Naive thymus-derived CD8-positive, alpha-beta T cell (primary cell): ENCODE results near the gene ITPRID1. TPM values are rescaled to one million over a fixed set of nuclear protein-coding genes. Genes with fewer than 3 reads are reported as not detected.
"Not testable (repeated sequence)": the region's sequence is repeated elsewhere in the genome, so short reads cannot be mapped to it uniquely, and the experiment has no call there.

Experiments used
- ATAC-seq, 2 donors: fragments of 150-1000 bp; cut with Tn5 transposase in 1 of 2; sonication (Bioruptor Pico), chemical (Tn5 transposase) in 1 of 2; 1 replicate in 1 of 2; 2 replicates in 1 of 2; pipeline ENCODE4 v1.10.0; 2021; ENCODE audit warnings: mild to moderate bottlenecking in 2 of 2, moderate library complexity in 2 of 2
- POLR2A ChIA-PET: fragments of 350-600 bp; sonication (Branson Sonifier 250); formaldehyde crosslinking; loops from one replicate; lab custom pipeline; 2021; ENCODE audit warnings: antibody characterized with exemption; lab: Charles Lee
- DNase-seq, 10 donors: peaks; one replicate each; pipeline versions ENCODE4 v3.0.0 to v3.0.0-alpha.2; 2020 to 2022
- H3K27ac Mint-ChIP-seq, 10 donors: one replicate each; pipeline ENCODE4 v1.8.0; 2020 to 2022; ENCODE audit warnings: mild to moderate bottlenecking in 10 of 10, mixed read lengths in 10 of 10, moderate library complexity in 4 of 10, inconsistent platforms in 1 of 10
- H3K27me3 Mint-ChIP-seq, 5 donors: one replicate each; pipeline ENCODE4 v1.8.0; 2021 to 2022; ENCODE audit warnings: mixed read lengths in 5 of 5
- H3K36me3 Mint-ChIP-seq, 3 donors: one replicate each; pipeline ENCODE4 v1.8.0; 2020 to 2022; ENCODE audit warnings: mixed read lengths in 3 of 3, mild to moderate bottlenecking in 2 of 3, inconsistent platforms in 1 of 3
- H3K4me1 Mint-ChIP-seq, 4 donors: one replicate each; pipeline ENCODE4 v1.8.0; 2021 to 2022; ENCODE audit warnings: mixed read lengths in 4 of 4
- H3K4me3 Mint-ChIP-seq, 10 donors: one replicate each; pipeline ENCODE4 v1.8.0; 2020 to 2022; ENCODE audit warnings: mild to moderate bottlenecking in 10 of 10, mixed read lengths in 10 of 10, moderate library complexity in 6 of 10, inconsistent platforms in 1 of 10
- H3K9me3 Mint-ChIP-seq, 9 donors: one replicate each; pipeline ENCODE4 v1.8.0; 2020 to 2022; ENCODE audit warnings: mixed read lengths in 9 of 9, mild to moderate bottlenecking in 3 of 9, inconsistent platforms in 1 of 9, moderate library complexity in 1 of 9
- polyA plus RNA-seq, 3 donors: library from polyadenylated mRNA; unstranded; fragments of 300-500 nt; fragmentation: Illumina TruSeq; gene quantifications; one replicate each; pipeline ENCODE4 v1.2.3, GENCODE V29; 2021
- total RNA-seq, 8 experiments: library from RNA in 2 of 8; stranded (reverse) in 2 of 8; gene quantifications; one replicate each; pipeline ENCODE4 v1.2.3 and lab custom pipeline; 2021 to 2026

ITPRID1 gene
- total RNA-seq, result not detected
- polyA plus RNA-seq, result not detected
- total RNA-seq (lab: John Stamatoyannopoulos, UW), result 0 to 0.09 (median 0) reads per million in 6 experiments

DNA sequence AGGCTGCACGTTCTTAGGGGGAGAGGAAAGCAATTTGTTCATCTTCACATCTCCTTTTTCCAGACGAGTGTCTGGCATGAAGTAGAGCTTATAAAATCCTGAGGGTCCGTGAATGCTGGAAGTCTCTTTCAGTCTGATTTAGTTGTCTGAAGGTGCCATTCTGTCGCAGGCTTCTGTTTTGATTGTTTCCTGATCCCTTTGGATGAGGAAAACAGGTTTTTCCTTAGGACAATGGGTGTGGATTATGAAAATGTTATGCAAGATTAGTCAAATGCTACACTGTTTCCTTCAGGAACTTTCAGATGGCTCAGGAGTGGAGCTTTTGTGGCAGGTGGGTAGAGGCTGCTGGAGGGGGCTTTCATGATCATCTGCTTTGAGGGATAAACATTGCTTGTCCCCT is at the start of gene ITPRID1:
ITPRID1 (plus strand) TSS at position 301 of the 400 bp plus-strand sequence. CDS start 38,935 bp downstream, outside the sequence.
- POLR2A ChIA-PET, result no interaction called here
- peaks cover 0 to 2% (median 0%) of the 10 kb centered on the region in 3 donors for H3K36me3 Mint-ChIP-seq
- peaks cover 0 to 20% (median 7%) of the 10 kb centered on the region in 9 donors for H3K9me3 Mint-ChIP-seq
- peaks cover 0 to 2% (median 0%) of the 10 kb centered on the region in 4 donors for H3K4me1 Mint-ChIP-seq
- H3K4me3 Mint-ChIP-seq, result no peak within 1 kb of the TSS
- no peak within 1 kb of the TSS for H3K27ac Mint-ChIP-seq
- peaks cover 0 to 2% (median 0%) of the 10 kb centered on the region in 5 donors for H3K27me3 Mint-ChIP-seq
- DNase-seq (no peak), ATAC-seq (no peak)

DNA sequence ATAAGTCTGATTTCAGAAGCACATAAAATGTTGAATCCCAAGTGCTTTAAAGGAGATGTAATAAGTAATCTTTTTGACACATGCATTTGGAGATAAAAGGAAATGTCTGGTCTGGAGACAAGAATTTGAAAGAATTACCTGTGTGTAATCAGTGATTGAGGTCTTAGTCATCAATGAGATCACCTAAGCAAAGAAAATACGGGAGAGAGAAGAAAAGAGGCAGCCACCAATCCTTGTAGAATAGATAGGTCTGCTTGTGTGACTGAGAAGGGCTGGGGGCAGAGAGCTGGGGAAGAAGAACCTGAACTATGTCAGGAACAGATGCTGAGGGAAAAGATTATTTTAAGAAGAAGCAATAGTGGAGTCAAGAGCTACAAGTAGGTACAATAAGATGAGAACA is 49.3 kb upstream of the ITPRID1 start:
- Mint-ChIP-seq H3K27me3 (peaks cover 0 to 26% (median 0%) of the 10 kb centered on the region in 5 donors), H3K9me3 (peaks cover 0 to 18% (median 3%) of the 10 kb centered on the region in 9 donors), H3K36me3 (no peaks in the 10 kb centered on the region), H3K4me3 (no peak overlapping the region), H3K4me1 (no peaks in the 10 kb centered on the region), H3K27ac (no peak overlapping the region)
- ATAC-seq (no peak), DNase-seq (no peak)
- POLR2A ChIA-PET, result no interaction called here

DNA sequence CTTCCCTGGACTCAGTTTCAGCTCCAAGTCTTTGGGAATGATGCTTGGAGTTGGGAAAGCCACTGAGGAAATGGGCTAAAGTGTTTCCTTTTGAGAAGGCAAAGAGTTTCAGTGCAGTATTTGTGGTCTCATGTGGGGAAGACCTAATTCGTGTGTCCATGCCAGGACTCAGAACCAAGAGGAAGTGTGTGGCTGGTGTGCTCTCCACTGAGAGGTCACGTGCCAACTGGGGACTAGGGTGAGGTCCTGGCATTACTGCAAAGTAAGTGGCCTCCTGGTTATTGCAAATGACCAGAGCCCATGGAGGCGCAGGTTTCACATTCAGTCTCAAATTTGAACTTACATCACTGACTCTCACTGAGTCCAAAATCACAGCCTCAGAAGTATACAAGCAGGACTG is 48.6 kb upstream of the ITPRID1 start:
- Mint-ChIP-seq H3K4me3 (no peak overlapping the region), H3K27me3 (peaks cover 0 to 29% (median 0%) of the 10 kb centered on the region in 5 donors), H3K36me3 (no peaks in the 10 kb centered on the region), H3K27ac (no peak overlapping the region), H3K9me3 (peaks cover 0 to 18% (median 3%) of the 10 kb centered on the region in 9 donors), H3K4me1 (no peaks in the 10 kb centered on the region)
- POLR2A ChIA-PET, result no interaction called here
- DNase-seq (no peak), ATAC-seq (no peak)

DNA sequence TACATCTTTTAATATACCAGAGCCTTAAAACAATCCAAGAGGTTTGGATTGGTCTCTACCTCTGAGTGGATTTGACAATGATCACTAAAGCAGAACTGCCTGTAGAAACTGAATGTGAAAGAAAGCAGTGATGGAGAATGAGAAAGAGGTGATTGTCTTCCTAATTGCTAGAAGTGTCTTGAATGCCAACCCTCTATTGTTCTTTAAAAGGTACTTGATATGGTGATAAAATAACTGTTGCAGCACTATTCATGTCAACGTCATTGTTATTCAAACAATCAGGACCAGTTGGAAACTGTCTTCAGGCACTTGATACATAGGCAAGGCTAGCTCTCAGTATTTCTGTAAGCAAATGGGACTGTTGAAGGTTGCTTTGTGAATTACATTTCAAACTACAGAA is 47.9 kb upstream of the ITPRID1 start:
- Mint-ChIP-seq H3K27me3 (peaks cover 0 to 30% (median 0%) of the 10 kb centered on the region in 5 donors), H3K4me3 (no peak overlapping the region), H3K36me3 (no peaks in the 10 kb centered on the region), H3K9me3 (peaks cover 0 to 18% (median 3%) of the 10 kb centered on the region in 9 donors), H3K27ac (no peak overlapping the region), H3K4me1 (no peaks in the 10 kb centered on the region)
- no peak for DNase-seq
- ATAC-seq, result no peak
- POLR2A ChIA-PET, result no interaction called here

DNA sequence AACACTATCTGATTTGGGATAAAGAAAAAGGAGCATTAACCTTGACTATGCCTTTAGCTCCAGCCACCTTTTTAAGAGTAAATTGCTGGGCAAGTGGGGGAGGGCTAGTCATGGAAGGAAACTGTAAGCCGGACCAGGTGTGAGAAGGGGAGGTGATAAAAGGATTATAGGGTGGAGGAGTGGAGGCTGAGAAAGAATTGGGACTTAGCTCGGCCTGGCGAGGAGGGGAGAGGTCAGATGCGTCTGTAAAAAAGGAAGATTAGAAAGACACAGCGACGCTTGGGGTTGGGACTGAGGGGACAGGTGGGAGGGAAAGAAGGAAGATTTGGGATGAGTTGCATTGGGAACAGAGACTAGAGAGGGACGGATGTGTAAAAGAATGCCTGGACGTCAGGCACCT is 43.0 kb upstream of the ITPRID1 start:
- DNase-seq, POLR2A ChIA-PET, H3K36me3 Mint-ChIP-seq, H3K4me1 Mint-ChIP-seq, H3K27ac Mint-ChIP-seq, H3K4me3 Mint-ChIP-seq, H3K9me3 Mint-ChIP-seq, ATAC-seq: not testable (repeated sequence)
- H3K27me3 Mint-ChIP-seq, result peaks cover 0 to 24% (median 2%) of the 10 kb centered on the region in 5 donors

DNA sequence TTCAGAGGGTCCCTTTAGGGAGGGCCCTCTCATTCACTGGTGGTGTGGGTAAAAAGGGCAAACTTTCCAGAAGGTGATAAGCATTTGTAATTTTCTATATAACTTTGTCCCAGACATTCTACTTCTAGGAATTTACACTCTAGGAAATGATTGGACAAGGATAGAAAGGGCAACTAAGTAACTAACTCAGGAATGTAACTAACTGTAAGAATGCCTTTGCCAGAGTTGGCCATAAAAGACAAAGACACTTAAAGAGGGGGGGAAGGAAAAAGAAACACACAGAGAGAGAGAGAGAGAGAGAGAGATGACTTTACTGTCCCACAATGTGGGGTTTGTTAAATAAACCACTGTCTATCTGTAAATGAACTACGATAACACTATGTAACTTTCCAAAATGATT is 38.5 kb upstream of the ITPRID1 start:
- ATAC-seq, result no peak
- peaks cover 0 to 3% (median 0%) of the 10 kb centered on the region in 4 donors for H3K4me1 Mint-ChIP-seq
- POLR2A ChIA-PET, result no interaction called here
- H3K4me3 Mint-ChIP-seq, result no peak overlapping the region
- H3K27me3 Mint-ChIP-seq, result peaks cover 0 to 4% (median 0%) of the 10 kb centered on the region in 5 donors
- no peaks in the 10 kb centered on the region for H3K36me3 Mint-ChIP-seq
- DNase-seq, result no peak
- no peak overlapping the region for H3K27ac Mint-ChIP-seq
- H3K9me3 Mint-ChIP-seq, result peaks cover 0 to 2% (median 0%) of the 10 kb centered on the region in 9 donors

DNA sequence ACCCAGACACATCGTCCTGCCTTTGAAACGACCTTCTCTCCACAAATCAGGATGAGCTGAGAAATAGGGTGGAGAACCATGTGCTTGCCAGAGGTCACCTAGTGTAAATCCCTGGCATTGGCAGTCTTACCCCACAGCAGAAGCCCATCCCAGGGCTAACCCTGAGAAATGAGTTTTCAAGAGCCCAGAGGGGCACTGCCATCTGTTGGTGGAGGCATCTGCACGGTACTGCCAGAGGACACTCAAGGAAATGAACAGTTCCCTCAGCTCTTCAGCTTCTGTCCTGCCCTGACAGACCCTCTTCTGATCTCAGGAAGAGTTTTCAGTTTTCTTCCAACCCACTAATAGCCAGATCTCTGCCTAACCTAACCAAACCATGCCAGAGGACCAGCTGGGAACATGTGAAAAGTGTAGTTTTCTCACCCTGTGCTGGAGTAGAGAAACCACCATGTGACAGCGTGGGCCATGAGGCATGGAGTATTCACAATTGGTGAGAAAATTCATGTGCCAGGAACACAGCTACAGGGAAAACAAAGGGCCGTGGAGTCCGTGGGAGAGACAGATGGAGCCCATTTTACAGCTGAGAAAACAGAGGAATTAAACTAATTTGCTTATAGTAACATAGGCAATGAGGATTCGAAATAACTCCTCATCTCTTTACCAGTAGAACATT is 37.7 kb upstream of the ITPRID1 start:
- peaks cover 0 to 2% (median 0%) of the 10 kb centered on the region in 9 donors for H3K9me3 Mint-ChIP-seq
- no peak overlapping the region for H3K4me3 Mint-ChIP-seq
- ATAC-seq (no peak), DNase-seq (no peak)
- POLR2A ChIA-PET, result no interaction called here
- H3K36me3 Mint-ChIP-seq, result no peaks in the 10 kb centered on the region
- H3K27ac Mint-ChIP-seq, result no peak overlapping the region
- H3K4me1 Mint-ChIP-seq, result peaks cover 0 to 3% (median 0%) of the 10 kb centered on the region in 4 donors
- peaks cover 0 to 4% (median 0%) of the 10 kb centered on the region in 5 donors for H3K27me3 Mint-ChIP-seq

DNA sequence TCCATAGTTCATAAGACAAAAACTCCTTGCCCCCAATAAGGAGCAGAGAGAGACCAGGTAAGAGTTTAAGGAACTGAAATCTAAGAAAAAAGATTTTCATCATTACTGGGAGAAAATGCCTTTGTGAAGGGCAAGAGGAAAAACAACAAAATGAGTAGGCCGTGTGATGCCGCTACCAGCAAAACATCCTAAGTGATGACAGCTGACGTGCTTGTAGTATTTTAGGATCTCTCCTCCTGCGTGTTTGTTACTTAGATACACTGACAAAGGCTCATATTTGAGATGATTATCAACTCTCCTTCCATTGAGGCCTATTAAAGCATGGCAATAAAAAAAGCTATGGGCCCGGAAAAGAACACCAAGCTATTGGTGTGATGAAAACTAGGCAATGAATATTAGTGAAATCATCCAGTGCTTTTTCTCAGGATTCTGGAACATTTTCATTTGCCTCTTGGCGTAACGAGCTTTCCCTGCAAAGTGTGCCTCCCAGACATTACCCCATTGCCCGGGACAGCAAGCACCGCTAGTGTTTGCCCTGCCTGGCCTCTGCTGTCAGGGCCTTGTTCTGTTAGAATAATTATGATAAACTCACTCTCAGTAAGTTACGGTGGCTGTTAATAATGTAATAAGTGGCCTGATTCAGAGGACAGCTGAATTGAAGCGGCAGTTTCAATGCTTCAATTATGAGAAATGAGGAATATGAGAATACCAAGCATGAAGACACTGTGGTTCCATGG is 36.8 kb upstream of the ITPRID1 start:
- ATAC-seq, result no peak
- H3K4me1 Mint-ChIP-seq, result peaks cover 0 to 3% (median 0%) of the 10 kb centered on the region in 4 donors
- POLR2A ChIA-PET, result no interaction called here

DNA sequence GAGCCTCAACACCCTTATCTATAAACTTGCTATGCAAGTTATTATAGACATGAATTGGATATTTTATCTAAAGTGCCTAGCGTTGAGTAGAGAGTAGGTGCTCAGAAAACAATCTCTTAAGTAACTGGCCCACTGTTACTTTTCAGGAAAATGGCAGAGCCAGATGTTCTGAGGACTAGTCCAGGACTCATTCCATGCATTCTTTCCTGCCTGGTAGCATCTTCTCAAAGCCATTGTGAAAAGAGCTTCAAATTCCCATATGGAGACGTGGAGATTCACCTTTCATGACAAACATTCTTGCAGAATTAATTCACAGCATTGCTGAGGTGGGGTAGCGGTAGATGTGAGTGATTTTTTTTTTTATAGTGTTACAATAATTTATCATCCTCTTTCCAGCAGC is 35.9 kb upstream of the ITPRID1 start:
- H3K36me3 Mint-ChIP-seq, result no peaks in the 10 kb centered on the region
- H3K4me1 Mint-ChIP-seq, result peaks cover 0 to 3% (median 0%) of the 10 kb centered on the region in 4 donors
- H3K9me3 Mint-ChIP-seq, result peaks cover 0 to 3% (median 0%) of the 10 kb centered on the region in 9 donors
- POLR2A ChIA-PET, result no interaction called here
- no peak for ATAC-seq
- H3K27ac Mint-ChIP-seq, result no peak overlapping the region
- H3K4me3 Mint-ChIP-seq, result no peak overlapping the region
- peaks cover 0 to 4% (median 0%) of the 10 kb centered on the region in 5 donors for H3K27me3 Mint-ChIP-seq
- DNase-seq, result no peak

More for the DNA sequence above, 36.8 kb upstream of the ITPRID1 start:
- H3K27me3 Mint-ChIP-seq, result peaks cover 0 to 4% (median 0%) of the 10 kb centered on the region in 5 donors
- H3K4me3 Mint-ChIP-seq, result no peak overlapping the region
- no peak for DNase-seq
- H3K9me3 Mint-ChIP-seq, result peaks cover 0 to 3% (median 0%) of the 10 kb centered on the region in 9 donors
- no peaks in the 10 kb centered on the region for H3K36me3 Mint-ChIP-seq
- H3K27ac Mint-ChIP-seq, result no peak overlapping the region

DNA sequence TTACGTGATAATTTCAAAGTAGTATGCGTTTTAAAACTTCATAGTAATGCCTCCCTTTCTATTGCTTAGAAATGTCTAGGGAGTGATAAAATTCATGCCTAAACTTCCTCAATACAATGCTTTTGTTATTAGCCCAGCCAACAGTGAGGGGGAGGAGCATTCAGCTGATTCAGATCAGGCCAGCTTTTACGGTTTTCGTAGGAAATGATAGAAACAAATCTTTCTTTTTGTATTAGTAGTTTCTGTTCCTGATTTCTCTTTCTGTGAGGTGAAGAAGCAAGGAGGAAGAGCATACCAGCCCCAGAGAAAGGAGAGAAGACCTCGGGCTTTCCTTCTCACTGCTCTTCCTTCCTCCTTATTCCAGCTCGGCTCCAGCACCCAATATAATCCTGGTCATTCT is 35.2 kb upstream of the ITPRID1 start:
- Mint-ChIP-seq H3K4me3 (no peak overlapping the region), H3K27me3 (peaks cover 0 to 4% (median 0%) of the 10 kb centered on the region in 5 donors), H3K27ac (no peak overlapping the region), H3K4me1 (peaks cover 0 to 3% (median 0%) of the 10 kb centered on the region in 4 donors), H3K36me3 (no peaks in the 10 kb centered on the region), H3K9me3 (peaks cover 0 to 3% (median 0%) of the 10 kb centered on the region in 9 donors)
- POLR2A ChIA-PET, result no interaction called here
- no peak for ATAC-seq
- no peak for DNase-seq

DNA sequence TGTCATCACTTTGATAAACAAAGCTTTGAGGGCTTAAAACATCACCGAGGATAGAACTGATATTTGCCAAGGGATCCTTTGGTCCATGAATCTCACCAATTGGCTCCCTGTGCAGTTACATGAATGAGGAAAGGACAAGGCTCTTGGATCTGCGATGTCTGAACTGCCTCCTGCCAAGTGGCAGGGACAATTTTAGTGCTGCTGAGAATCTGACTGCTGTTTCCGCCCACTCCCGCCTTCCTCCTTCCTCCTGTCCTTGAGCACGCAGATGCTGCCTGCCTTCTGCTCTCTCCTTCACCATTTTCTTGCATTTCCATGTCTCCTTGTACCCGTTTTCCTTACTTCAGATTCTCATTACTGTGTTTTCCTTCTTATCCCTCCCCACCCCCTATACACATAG is 26.8 kb upstream of the ITPRID1 start:
- no peaks in the 10 kb centered on the region for H3K4me1 Mint-ChIP-seq
- POLR2A ChIA-PET, result no interaction called here

DNA sequence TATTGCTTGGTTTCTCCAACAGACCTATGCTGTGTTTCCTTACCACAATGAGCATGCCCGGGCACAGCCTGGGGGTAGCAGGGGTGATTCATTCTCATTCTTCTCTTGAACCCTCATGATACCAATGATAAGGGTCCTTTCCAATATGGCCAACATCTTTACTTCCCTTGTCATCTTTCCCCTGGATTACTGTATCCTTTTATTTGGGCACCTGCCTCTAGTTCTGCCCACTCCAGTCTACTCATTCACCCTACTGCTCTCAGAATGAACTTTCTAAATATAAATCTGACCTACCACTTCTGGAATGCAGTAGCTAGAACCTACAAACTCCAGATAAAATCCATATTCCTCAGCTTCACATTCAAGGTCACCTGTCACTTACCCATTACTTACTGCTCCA is 26.4 kb upstream of the ITPRID1 start:
- Mint-ChIP-seq H3K9me3 (peaks cover 0 to 12% (median 0%) of the 10 kb centered on the region in 9 donors), H3K27ac (no peak overlapping the region), H3K27me3 (peaks cover 0 to 8% (median 0%) of the 10 kb centered on the region in 5 donors), H3K4me1 (no peaks in the 10 kb centered on the region), H3K36me3 (no peaks in the 10 kb centered on the region), H3K4me3 (no peak overlapping the region)
- DNase-seq, result no peak
- ATAC-seq, result no peak
- POLR2A ChIA-PET, result no interaction called here

More for the DNA sequence above, 26.8 kb upstream of the ITPRID1 start:
- DNase-seq (no peak), ATAC-seq (no peak)
- Mint-ChIP-seq H3K27ac (no peak overlapping the region), H3K9me3 (peaks cover 0 to 12% (median 0%) of the 10 kb centered on the region in 9 donors), H3K27me3 (peaks cover 0 to 8% (median 0%) of the 10 kb centered on the region in 5 donors), H3K4me3 (no peak overlapping the region), H3K36me3 (no peaks in the 10 kb centered on the region)
